HFF-Myc (cell line): Measurements from ENCODE around the gene EIF3K.

Experiments
- DNase-seq: peaks from one replicate; pipeline ENCODE4 v3.0.0-alpha.2; 2011; ENCODE audit warnings: low read depth; ENCODE audit errors: extremely low read depth
- H3K4me3 ChIP-seq: replicated peaks from 2 replicates; pipeline ENCODE4 v1.5.1; 2011; ENCODE audit warnings: low read depth, mild to moderate bottlenecking, control low read depth, low read length
- TF ChIP-seq, protein P1 (sequence below): IDR thresholded peaks from 2 replicates; pipeline ENCODE4 v1.5.1; 2012; ENCODE audit warnings: mild to moderate bottlenecking, low read depth, low read length, control low read depth; ENCODE audit errors: missing control alignments

Gene EIF3K

DNA sequence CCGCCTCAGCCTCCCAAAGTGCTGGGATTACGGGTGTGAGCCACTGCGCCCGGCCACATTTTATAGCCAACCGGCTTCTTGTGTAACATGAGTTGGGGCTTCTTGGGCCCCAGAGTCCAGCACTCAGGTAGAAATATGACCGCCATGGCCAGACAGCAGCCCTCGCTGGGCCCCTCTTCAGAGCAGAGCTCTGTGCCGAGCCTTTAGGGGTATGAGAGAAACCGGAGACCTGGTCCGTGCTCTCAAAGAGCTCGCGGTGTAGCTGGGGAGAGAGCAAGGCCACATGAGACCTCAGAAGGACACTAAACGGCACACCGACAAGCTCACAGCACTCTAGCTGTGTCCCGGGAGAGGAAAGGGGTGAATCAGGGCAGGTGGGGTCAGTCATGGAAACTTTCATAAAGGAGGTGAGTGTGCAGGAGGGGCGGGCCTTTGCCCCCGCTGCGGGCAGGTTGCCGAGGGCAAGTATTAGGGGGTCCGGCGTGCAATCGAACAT is 44.2 kb downstream of the EIF3K start:
- no peak overlapping the region for H3K4me3 ChIP-seq
- DNase-seq: no peak
- TF ChIP-seq, protein P1, sequence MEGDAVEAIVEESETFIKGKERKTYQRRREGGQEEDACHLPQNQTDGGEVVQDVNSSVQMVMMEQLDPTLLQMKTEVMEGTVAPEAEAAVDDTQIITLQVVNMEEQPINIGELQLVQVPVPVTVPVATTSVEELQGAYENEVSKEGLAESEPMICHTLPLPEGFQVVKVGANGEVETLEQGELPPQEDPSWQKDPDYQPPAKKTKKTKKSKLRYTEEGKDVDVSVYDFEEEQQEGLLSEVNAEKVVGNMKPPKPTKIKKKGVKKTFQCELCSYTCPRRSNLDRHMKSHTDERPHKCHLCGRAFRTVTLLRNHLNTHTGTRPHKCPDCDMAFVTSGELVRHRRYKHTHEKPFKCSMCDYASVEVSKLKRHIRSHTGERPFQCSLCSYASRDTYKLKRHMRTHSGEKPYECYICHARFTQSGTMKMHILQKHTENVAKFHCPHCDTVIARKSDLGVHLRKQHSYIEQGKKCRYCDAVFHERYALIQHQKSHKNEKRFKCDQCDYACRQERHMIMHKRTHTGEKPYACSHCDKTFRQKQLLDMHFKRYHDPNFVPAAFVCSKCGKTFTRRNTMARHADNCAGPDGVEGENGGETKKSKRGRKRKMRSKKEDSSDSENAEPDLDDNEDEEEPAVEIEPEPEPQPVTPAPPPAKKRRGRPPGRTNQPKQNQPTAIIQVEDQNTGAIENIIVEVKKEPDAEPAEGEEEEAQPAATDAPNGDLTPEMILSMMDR: no peak

DNA sequence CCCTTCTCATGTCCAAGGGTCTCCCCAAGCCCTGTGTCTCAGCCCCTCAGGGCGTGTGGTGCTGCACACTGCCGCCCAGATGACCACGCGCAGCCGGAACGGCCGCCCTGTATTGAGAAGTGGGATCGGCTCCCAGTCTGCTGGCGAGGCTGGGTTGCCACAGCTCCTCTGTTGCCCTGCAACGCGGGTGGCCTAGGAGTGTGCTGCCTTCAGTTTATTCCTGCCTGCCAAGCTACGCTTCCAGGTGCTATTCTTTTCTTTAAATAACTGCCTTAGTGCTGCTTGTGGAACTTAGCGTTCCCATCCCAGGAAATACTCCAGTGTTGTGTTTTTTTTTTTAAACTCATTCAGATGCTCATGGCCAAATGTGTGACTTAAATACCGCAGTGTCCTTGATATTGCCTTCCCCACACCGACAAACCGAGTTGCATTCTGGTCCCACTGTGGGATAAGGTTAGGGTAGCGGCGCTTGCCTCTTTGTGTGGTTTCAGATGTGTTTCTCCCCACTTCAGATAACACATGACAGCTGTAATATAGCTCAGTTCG is 45.0 kb downstream of the EIF3K start:
- H3K4me3 ChIP-seq: no peak overlapping the region
- no peak for DNase-seq

DNA sequence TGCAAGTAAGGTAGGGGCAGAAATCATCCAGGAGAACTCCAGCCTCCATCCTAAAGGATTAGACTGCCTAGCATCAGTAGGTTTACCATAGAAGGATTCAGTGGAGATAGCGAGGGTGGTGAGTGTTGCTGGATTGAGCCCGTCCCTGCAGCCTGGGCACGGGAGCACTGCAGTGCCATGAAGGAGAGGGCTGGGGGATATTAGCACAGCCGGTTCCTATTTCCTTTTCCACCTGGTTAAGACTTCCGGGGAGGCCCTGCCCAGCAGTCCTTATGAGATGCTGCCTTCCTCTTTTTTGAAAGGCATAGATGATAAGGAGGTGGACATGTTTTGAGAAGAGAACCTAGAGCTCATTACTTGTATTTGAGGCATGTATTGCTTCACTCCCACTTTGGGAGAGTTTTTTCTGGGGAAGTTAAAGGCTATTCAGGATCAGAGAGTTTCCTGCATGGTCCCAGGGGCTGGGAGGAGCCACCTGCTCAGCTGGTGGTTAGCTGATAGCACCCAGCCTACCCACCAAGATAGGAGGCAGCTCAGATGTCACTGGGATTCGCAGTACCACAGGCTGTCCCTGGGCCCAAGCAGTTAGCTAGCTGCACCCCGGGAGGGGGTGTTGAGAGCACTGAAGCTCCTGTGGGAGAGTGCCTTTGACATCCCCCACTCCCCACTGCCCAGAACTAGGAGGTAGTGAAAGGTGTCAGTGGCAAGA is 45.7 kb downstream of the EIF3K start:
- no peak for DNase-seq
- no peak overlapping the region for H3K4me3 ChIP-seq
- TF ChIP-seq, protein P1: no peak

More for the DNA sequence above, 45.0 kb downstream of the EIF3K start:
- TF ChIP-seq, protein P1: no peak

DNA sequence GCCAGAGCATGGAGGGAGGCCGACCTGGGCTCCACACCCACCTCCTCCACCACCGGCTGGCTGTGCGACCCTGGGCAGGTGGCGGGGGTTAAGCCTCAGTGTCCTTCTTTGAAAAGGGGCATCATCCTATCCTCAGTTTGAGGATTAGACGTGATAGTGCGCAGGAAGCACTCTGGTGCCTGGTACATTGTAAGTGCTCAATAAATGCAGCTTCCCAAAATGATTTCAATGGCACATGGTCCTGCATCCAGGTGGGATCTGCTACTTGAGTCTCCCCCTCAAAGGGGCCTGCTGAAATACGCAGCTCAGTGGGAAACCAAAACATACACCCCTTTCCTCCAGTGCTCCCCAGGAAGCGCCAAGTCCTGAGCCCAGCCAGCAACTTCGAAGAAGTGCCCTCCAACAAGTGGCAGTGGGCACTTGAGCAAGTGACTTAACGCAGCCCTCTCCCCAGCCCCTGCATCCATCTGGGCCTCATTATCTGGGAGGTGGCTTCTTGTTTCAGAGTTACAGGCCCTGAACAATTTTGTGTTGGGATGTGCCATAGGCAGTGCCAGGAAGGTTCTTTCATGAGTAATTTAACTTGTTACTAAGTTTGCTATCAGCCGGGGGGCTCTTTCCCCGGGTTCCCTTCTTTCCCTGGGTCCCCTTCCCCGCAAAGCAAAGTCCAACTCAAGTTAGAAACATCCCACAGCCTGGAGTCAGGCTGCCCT is 46.4 kb downstream of the EIF3K start:
- H3K4me3 ChIP-seq: no peak overlapping the region
- TF ChIP-seq, protein P1: no peak
- DNase-seq: no peak

DNA sequence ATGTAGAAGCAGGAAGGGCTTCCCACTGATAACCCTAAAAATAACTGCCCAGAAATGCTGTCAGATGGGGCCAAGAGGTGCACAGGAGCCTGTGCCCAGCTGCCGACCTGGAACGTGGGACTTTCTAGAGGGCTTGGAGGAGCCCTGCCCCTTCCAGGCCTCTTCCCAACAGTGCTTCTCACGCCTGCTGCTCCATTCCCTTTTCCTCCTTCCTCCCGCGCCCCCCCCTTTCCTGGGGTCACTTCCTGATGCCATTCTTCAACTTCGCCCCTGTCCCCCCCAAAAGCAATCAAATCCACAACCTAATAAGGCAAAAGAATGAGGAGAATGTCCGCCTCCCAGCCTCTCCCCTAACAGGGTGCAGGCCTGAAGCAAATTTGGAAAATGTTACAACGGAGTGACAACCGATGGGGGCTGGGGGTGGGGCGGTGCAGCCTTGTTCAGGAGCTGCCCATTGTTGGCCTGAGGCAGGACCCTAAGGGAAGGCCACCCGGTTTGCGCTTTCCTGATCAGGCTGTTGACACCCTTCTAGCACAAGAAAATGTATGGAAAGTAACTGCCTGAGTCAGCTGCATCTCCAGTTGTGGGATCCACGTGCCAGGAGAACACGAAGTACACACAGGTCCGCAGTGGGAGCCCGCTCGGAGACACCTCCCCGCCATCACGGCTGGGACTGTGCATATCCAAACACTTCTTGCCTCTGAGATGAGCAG is 47.1 kb downstream of the EIF3K start:
- TF ChIP-seq, protein P1: no peak
- no peak for DNase-seq
- H3K4me3 ChIP-seq: no peak overlapping the region; the same call in 1 of the 2 replicates

DNA sequence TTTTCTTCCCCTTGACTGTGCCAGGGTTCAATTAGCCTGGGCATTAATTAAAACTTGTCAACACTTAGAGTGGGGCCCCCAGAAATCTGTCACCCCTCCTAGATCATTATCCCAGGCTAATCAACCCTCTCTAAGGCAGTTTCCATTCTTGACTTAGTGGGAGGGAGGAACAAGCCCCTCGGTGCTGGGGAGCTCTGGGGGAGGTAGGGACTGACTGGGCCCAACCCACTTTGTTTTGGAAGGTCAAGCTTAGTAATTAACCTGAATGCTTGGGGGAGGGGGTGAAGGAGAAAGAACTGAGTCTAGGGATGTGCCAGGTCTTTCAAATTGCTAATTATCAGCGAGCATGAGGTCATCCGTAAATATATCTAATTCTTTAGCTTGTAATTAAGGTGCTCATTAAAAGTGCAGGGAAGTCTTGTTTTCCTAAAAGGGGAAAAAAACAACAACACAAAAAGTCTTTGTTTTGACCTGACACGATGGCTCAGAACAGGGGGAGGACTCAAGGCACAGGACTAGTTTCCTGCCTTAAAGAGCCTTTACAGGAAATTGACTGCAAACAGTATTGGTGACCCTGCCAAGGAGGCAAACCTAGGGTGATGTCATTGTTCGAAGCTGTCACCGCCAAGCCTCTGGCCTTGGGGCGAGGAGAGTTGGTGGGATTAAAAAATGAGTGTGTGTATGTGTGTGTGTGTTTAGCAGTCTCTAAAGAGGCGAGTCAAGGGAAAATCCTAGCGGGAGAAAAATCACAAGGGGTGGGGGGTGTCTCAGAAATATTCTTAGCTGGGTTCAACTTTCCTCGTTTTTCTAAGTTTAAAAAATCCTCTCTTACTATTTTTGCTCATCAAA is 47.9 kb downstream of the EIF3K start:
- DNase-seq: no peak
- TF ChIP-seq, protein P1: no peak
- H3K4me3 ChIP-seq: peak overlapping the region; percentile 5; the same call in 1 of the 2 replicates
